IMR-90 (cell line): ENCODE results near the gene CNTN5. TPM values are rescaled to one million over a fixed set of nuclear protein-coding genes. Genes with fewer than 3 reads are reported as not detected.

Experiments
- ATAC-seq: fragments of 200-7000 bp; cut with Tn5 transposase; 2 replicates; pipeline ENCODE4 v1.9.1; 2020; ENCODE audit warnings: low read depth, mild to moderate bottlenecking, moderate library complexity
- BruUV-seq: library from RNA; stranded (reverse); fragments of 400-500 nt; replicated peaks from 2 replicates; lab custom pipeline; 2021; lab: Mats Ljungman, UMichigan
- CTCF ChIA-PET: fragments of 300-600 bp; formaldehyde crosslinking; extraction: SDS; loops from one replicate; lab custom pipeline; 2021; ENCODE audit warnings: antibody characterized with exemption; lab: Yijun Ruan, JAX
- POLR2A ChIA-PET: fragments of 300-600 bp; sonication (Branson Sonifier 250); formaldehyde crosslinking; loops from one replicate; lab custom pipeline; 2022; ENCODE audit warnings: antibody characterized with exemption; ENCODE audit not compliant: unreplicated experiment; lab: Charles Lee
- DNase-seq: peaks from one replicate; pipeline ENCODE4 v3.0.0; 2013
- H2AFZ ChIP-seq: replicated peaks from 2 replicates; pipeline ENCODE3; 2013; ENCODE audit warnings: low read length, mild to moderate bottlenecking; ENCODE audit not compliant: poor library complexity
- H2AK5ac ChIP-seq: 2 replicates; pipeline ENCODE4 v1.6.1; 2013; ENCODE audit warnings: low read depth, low read length, inconsistent platforms
- H2AK9ac ChIP-seq: replicated peaks from 2 replicates; pipeline ENCODE3; 2013; ENCODE audit warnings: mild to moderate bottlenecking, low read depth, low read length, moderate library complexity; ENCODE audit not compliant: poor library complexity
- H2BK120ac ChIP-seq: 2 replicates; pipeline ENCODE4 v1.6.1; 2013; ENCODE audit warnings: low read depth, low read length, inconsistent platforms
- H2BK15ac ChIP-seq: 3 replicates; pipeline ENCODE4 v1.6.1; 2013; ENCODE audit warnings: low read depth, low read length, inconsistent platforms
- H2BK20ac ChIP-seq: 2 replicates; pipeline ENCODE4 v1.6.1; 2013; ENCODE audit warnings: low read depth, mild to moderate bottlenecking, inconsistent platforms, low read length, moderate library complexity
- H2BK5ac ChIP-seq: 2 replicates; pipeline ENCODE4 v1.6.1; 2013; ENCODE audit warnings: mild to moderate bottlenecking, low read depth, low read length, inconsistent platforms; ENCODE audit not compliant: poor library complexity, severe bottlenecking
- H3K14ac ChIP-seq: replicated peaks from 2 replicates; pipeline ENCODE4 v1.6.1; 2013; ENCODE audit warnings: low read depth, low read length, inconsistent platforms
- H3K18ac ChIP-seq: 2 replicates; pipeline ENCODE4 v1.6.1; 2013; ENCODE audit warnings: low read depth, low read length, control low read depth
- H3K23ac ChIP-seq: 2 replicates; pipeline ENCODE4 v1.6.1; 2013; ENCODE audit warnings: low read depth, low read length, inconsistent platforms
- H3K27ac ChIP-seq: 2 replicates; pipeline ENCODE4 v1.5.1; 2013; ENCODE audit warnings: mild to moderate bottlenecking, control low read depth, low read length; ENCODE audit not compliant: insufficient read depth
- H3K27me3 ChIP-seq: 2 replicates; pipeline ENCODE4 v1.6.1; 2013; ENCODE audit warnings: low read length; ENCODE audit not compliant: control insufficient read depth, insufficient read depth
- H3K36me3 ChIP-seq: 2 replicates; pipeline ENCODE4 v1.6.1; 2013; ENCODE audit warnings: low read length, mixed read lengths; ENCODE audit not compliant: control insufficient read depth, insufficient read depth
- H3K4ac ChIP-seq: 2 replicates; pipeline ENCODE4 v1.6.1; 2013; ENCODE audit warnings: low read depth, low read length, inconsistent platforms
- H3K4me1 ChIP-seq: 2 replicates; pipeline ENCODE4 v1.6.1; 2013; ENCODE audit warnings: low read length, mixed read lengths; ENCODE audit not compliant: control insufficient read depth, insufficient read depth
- H3K4me2 ChIP-seq: 2 replicates; pipeline ENCODE4 v1.6.1; 2013; ENCODE audit warnings: low read depth, mild to moderate bottlenecking, control low read depth, low read length, moderate library complexity
- H3K4me3 ChIP-seq: 2 replicates; pipeline ENCODE4 v1.5.1; 2013; ENCODE audit warnings: low read depth, mild to moderate bottlenecking, control low read depth, low read length, moderate library complexity; ENCODE audit not compliant: insufficient read depth
- H3K56ac ChIP-seq: 2 replicates; pipeline ENCODE4 v1.6.1; 2013; ENCODE audit warnings: low read length, inconsistent platforms; ENCODE audit not compliant: insufficient read depth; ENCODE audit errors: extremely low read depth
- H3K79me1 ChIP-seq, 2 experiments: 2 replicates each; pipeline ENCODE4 v1.6.1; 2013; ENCODE audit warnings: low read length in 2 of 2, inconsistent platforms in 1 of 2, low read depth in 1 of 2
- H3K9ac ChIP-seq: 2 replicates; pipeline ENCODE4 v1.6.1; 2013; ENCODE audit warnings: low read depth, low read length, control low read depth
- H3K9me1 ChIP-seq: 2 replicates; pipeline ENCODE4 v1.6.1; 2013; ENCODE audit warnings: low read length, inconsistent platforms; ENCODE audit not compliant: insufficient read depth
- H3K9me3 ChIP-seq: 2 replicates; pipeline ENCODE4 v1.6.1; 2013; ENCODE audit warnings: low read length; ENCODE audit not compliant: control insufficient read depth, insufficient read depth
- H4K20me1 ChIP-seq: 2 replicates; pipeline ENCODE4 v1.6.1; 2013; ENCODE audit warnings: low read length, inconsistent platforms; ENCODE audit not compliant: insufficient read depth
- H4K5ac ChIP-seq: 2 replicates; pipeline ENCODE4 v1.6.1; 2013; ENCODE audit warnings: mild to moderate bottlenecking, low read depth, low read length, control low read depth
- H4K8ac ChIP-seq, 2 experiments: 2 replicates each; pipeline ENCODE4 v1.6.1; 2013; ENCODE audit warnings: low read depth in 2 of 2, low read length in 2 of 2, control low read depth in 1 of 2, inconsistent platforms in 1 of 2
- H4K91ac ChIP-seq: 2 replicates; pipeline ENCODE4 v1.6.1; 2013; ENCODE audit warnings: low read depth, low read length, inconsistent platforms; ENCODE audit not compliant: insufficient read depth
- CEBPB ChIP-seq: IDR thresholded peaks from 2 replicates; pipeline ENCODE4 v1.6.1; 2012; ENCODE audit warnings: low read depth, low read length, improper control_type of control experiment
- CHD1 ChIP-seq: IDR thresholded peaks from 2 replicates; pipeline ENCODE4 v1.6.1; 2012; ENCODE audit warnings: low read depth, low read length, improper control_type of control experiment
- CTCF ChIP-seq: conservative IDR thresholded peaks from 2 replicates; pipeline ENCODE4 v1.5.1; 2012; ENCODE audit warnings: mild to moderate bottlenecking, low read depth, low read length, improper control_type of control experiment
- FOS ChIP-seq: fragments of 150-350 bp; IDR thresholded peaks from 2 replicates; pipeline ENCODE4 v1.6.1; 2016; ENCODE audit warnings: low read depth, low read length
- MAFK ChIP-seq: IDR thresholded peaks from 2 replicates; pipeline ENCODE4 v1.6.1; 2012; ENCODE audit warnings: low read depth, low read length, improper control_type of control experiment
- MAZ ChIP-seq: IDR thresholded peaks from 2 replicates; pipeline ENCODE4 v1.6.1; 2012; ENCODE audit warnings: low read depth, mild to moderate bottlenecking, low read length, improper control_type of control experiment, moderate library complexity, borderline replicate concordance
- MXI1 ChIP-seq: IDR thresholded peaks from 2 replicates; pipeline ENCODE4 v1.6.1; 2012; ENCODE audit warnings: low read depth, mild to moderate bottlenecking, low read length, moderate library complexity, borderline replicate concordance
- NFE2L2 ChIP-seq: fragments of 150-350 bp; IDR thresholded peaks from 2 replicates; pipeline ENCODE4 v1.6.1; 2016; ENCODE audit warnings: low read depth, mild to moderate bottlenecking, low read length
- POLR2A ChIP-seq: IDR thresholded peaks from 2 replicates; pipeline ENCODE4 v1.6.1; 2012; ENCODE audit warnings: mild to moderate bottlenecking, low read depth, low read length
- RAD21 ChIP-seq: IDR thresholded peaks from 2 replicates; pipeline ENCODE4 v1.6.1; 2012; ENCODE audit warnings: low read length, improper control_type of control experiment
- RCOR1 ChIP-seq: IDR thresholded peaks from 2 replicates; pipeline ENCODE4 v1.6.1; 2012; ENCODE audit warnings: mild to moderate bottlenecking, low read length, improper control_type of control experiment; ENCODE audit not compliant: insufficient replicate concordance
- RFX5 ChIP-seq: IDR thresholded peaks from 2 replicates; pipeline ENCODE4 v1.8.0; 2012; ENCODE audit warnings: low read depth, mild to moderate bottlenecking, low read length, moderate library complexity
- SMC3 ChIP-seq: fragments of 150-350 bp; IDR thresholded peaks from 2 replicates; pipeline ENCODE4 v1.6.1; 2016; ENCODE audit warnings: low read depth, mild to moderate bottlenecking, antibody characterized with exemption, low read length, moderate library complexity
- USF2 ChIP-seq: fragments of 150-350 bp; IDR thresholded peaks from 2 replicates; pipeline ENCODE4 v1.6.1; 2017; ENCODE audit warnings: mild to moderate bottlenecking, antibody characterized with exemption, low read length, low read depth
- WGBS, 2 experiments: methylation state at CpG; one replicate each; pipeline versions ENCODE4 v1.1.5 to v1.1.7; 2013; ENCODE audit warnings: missing lambda C conversion rate in 2 of 2; ENCODE audit not compliant: insufficient read length in 1 of 2; ENCODE audit errors: extremely low coverage in 2 of 2; 5-methylcytosine and 5-hydroxymethylcytosine counted together
- dilution Hi-C: fragments of 300-500 bp; cut with HindIII; formaldehyde crosslinking; loops from one replicate; pipeline ENCODE4 v1.14.3; 2018; ENCODE audit warnings: low sequenced_read_pairs; ENCODE audit not compliant: unreplicated experiment
- in situ Hi-C: fragments of 300-500 bp; cut with MboI; formaldehyde crosslinking; loops from 3 replicates; pipeline ENCODE4 v1.14.3; 2019; ENCODE audit warnings: low sequenced_read_pairs, inconsistent platforms, mixed read lengths
- intact Hi-C: fragments of 100-400 bp; cut with micrococcal nuclease; formaldehyde crosslinking; loops from 2 replicates; pipeline ENCODE4 v1.10.0; 2022
- polyA plus RNA-seq, 3 experiments: library from polyadenylated mRNA; depleted of rRNA; stranded (reverse); fragments of >200 nt; gene quantifications; 2 replicates each; pipeline ENCODE4 v1.2.3, GENCODE V29; 2012; ENCODE audit warnings: low replicate concordance in 1 of 3
- total RNA-seq: library from RNA; depleted of rRNA; stranded (reverse); fragments of >200 nt; gene quantifications from 2 replicates; pipeline ENCODE4 v1.2.3, GENCODE V29; 2012
- TF ChIP-seq, protein P1 (sequence below): fragments of 150-350 bp; IDR thresholded peaks from 2 replicates; pipeline ENCODE4 v1.6.1; 2016; ENCODE audit warnings: low read depth, mild to moderate bottlenecking, low read length, moderate library complexity, borderline replicate concordance

The CNTN5 gene
- total and polyA plus RNA-seq, 2 of the 4 experiments (the other 2 are of a cell fraction), result not detected

DNA sequence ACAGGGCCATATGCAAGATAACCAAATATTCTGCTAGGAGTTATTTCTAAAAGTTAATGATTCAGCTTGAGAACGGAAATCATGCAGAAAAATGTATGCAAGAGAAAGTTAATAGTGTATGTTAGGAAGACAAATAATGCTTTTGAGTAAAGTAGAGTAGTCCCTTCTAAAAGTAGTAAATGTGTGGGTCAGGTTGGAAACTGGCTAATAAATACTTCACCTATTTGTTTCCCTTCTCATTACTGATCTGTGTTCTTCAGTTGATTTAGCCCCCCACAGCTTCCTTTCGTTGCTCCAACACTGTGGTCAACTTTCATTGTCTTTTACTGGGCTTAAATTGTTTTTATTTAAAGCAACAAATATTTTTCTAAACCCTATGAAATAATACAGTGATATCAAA lies 444.2 kb downstream of the CNTN5 start:
- in situ Hi-C loops, result no loop called here
- Histone ChIP-seq H3K4me2 (no peak overlapping the region), H3K9me1 (no peaks in the 10 kb centered on the region), H3K4me3 (no peak overlapping the region), H3K27me3 (no peaks in the 10 kb centered on the region), H3K23ac (no peak overlapping the region), H3K9me3 (no peaks in the 10 kb centered on the region), H2BK120ac (no peak overlapping the region), H3K18ac (no peak overlapping the region), H3K4me1 (no peaks in the 10 kb centered on the region), H2BK20ac (no peak overlapping the region), H4K20me1 (no peaks in the 10 kb centered on the region), H4K8ac (no peak overlapping the region), H3K79me1 (no peaks in the 10 kb centered on the region), H2BK5ac (no peak overlapping the region), H2AK5ac (no peak overlapping the region), H2BK15ac (no peak overlapping the region), H3K14ac (no peak overlapping the region), H3K36me3 (no peaks in the 10 kb centered on the region), H3K9ac (no peak overlapping the region), H4K91ac (no peak overlapping the region), H2AFZ (no peak overlapping the region), H4K5ac (no peak overlapping the region), H3K56ac (no peak overlapping the region), H3K4ac (no peak overlapping the region), H2AK9ac (no peak overlapping the region), H3K27ac (no peak overlapping the region)
- TF ChIP-seq POLR2A (no peak), FOS (no peak), RAD21 (no peak), MAZ (no peak), CEBPB (no peak), NFE2L2 (no peak), MXI1 (no peak), CHD1 (no peak), SMC3 (no peak), RCOR1 (no peak), MAFK (no peak), RFX5 (no peak), CTCF (no peak), USF2 (no peak)
- TF ChIP-seq, protein P1, sequence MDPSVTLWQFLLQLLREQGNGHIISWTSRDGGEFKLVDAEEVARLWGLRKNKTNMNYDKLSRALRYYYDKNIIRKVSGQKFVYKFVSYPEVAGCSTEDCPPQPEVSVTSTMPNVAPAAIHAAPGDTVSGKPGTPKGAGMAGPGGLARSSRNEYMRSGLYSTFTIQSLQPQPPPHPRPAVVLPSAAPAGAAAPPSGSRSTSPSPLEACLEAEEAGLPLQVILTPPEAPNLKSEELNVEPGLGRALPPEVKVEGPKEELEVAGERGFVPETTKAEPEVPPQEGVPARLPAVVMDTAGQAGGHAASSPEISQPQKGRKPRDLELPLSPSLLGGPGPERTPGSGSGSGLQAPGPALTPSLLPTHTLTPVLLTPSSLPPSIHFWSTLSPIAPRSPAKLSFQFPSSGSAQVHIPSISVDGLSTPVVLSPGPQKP, result no peak
- CTCF ChIA-PET, result interaction anchor here (0.9 kb wide), 1 partner anchor 16 kb away, joined by 3 read pairs; no protein-coding TSS in a partner anchor
- DNase-seq (no peak), ATAC-seq (no peak)
- POLR2A ChIA-PET, result no interaction called here
- intact Hi-C loops, result no loop called here
- WGBS, 2 experiments, result no CpG with 5 or more reads among the region's 2 CpGs
- dilution Hi-C loops, result no loop called here
- BruUV-seq, result no TSS peak
